ENCODE measurements around the gene ABR.

GRCh38 chr17:1165836-1166235, 13.9 kb downstream of the ABR start:
- no peak for TF ChIP-seq POLR2AphosphoS5 (IDR thresholded peaks at IDR 0.05; ENCODE audit: low read depth, low read length)
- TF ChIP-seq POLR2A (IDR thresholded peaks at IDR 0.05; ENCODE audit: low read depth, low read length), result no peak
- TF ChIP-seq SPI1 (IDR thresholded peaks at IDR 0.05; ENCODE audit: low read depth, low read length), result no peak
- no peak for TF ChIP-seq PAX5 (IDR thresholded peaks at IDR 0.05; ENCODE audit: insufficient read depth, low read length, severe bottlenecking)
- no peak for TF ChIP-seq TAF1 (IDR thresholded peaks at IDR 0.05; ENCODE audit: low read depth, low read length)

Measured in GM12891 (cell line).